AG08395 (cell line): ENCODE results near the gene SERPINA3.
A peak's percentile ranks its signal among the peaks of the same experiment; 100 is the strongest.
"Not testable (repeated sequence)": the region's sequence is repeated elsewhere in the genome, so short reads cannot be mapped to it uniquely, and the experiment has no call there.

Experiments used
- DNase-seq: peaks from one replicate; pipeline ENCODE4 v3.0.0; 2012; ENCODE audit warnings: mixed read lengths, low spot score

Gene SERPINA3

DNA sequence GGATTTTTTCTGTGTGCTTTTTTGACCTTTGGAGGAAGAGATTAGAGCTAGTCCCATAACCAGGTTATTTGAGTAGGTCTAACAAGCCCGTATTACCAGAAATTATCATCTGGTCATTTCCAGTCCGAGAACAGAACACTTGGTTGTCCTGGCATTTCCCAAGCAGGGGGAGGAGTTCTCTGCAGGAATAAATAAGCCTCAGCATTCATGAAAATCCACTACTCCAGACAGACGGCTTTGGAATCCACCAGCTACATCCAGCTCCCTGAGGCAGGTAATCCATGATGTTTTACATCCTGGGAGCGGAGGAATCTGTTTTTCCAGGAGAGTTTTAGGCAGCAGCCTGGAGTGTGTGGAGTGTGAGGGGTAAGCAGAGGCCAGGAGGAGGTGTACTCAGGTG is at the start of gene SERPINA3:
TSS of gene SERPINA3 (plus strand) at position 218 of the 400 bp plus-strand sequence. CDS start 2,051 bp downstream, outside the sequence.
- peak; percentile 9 for DNase-seq

DNA sequence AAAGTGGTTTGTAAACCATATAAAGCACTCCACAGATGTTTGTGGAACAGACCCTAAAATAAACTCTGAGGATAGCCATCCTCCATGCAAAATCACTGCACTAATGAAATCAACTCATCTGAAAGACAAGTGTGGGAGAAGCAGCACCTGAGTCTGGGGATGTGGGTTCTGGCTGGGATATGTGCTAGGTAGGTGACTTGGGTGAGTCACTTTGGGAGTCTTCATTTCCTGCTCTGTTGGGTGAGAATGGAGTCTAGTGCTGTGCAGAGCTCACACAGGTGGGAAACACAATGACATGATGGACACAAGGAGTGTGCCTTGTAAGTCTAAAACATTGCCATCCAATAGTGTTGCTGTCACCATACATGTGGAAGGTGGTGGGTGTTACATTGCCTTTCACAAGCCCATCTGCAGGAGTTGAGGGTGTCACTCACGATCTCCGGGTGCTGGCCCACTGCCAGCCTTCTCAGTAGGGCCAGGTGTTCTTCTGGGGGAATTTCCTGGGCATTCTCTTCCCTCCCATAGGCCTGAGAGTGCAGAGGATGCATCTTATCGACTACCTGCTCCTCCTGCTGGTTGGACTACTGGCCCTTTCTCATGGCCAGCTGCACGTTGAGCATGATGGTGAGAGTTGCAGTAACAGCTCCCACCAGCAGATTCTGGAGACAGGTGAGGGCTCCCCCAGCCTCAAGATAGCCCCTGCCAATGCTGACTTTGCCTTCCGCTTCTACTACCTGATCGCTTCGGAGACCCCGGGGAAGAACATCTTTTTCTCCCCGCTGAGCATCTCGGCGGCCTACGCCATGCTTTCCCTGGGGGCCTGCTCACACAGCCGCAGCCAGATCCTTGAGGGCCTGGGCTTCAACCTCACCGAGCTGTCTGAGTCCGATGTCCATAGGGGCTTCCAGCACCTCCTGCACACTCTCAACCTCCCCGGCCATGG is 49.0 kb upstream of the SERPINA3 start:
- DNase-seq = no peak

DNA sequence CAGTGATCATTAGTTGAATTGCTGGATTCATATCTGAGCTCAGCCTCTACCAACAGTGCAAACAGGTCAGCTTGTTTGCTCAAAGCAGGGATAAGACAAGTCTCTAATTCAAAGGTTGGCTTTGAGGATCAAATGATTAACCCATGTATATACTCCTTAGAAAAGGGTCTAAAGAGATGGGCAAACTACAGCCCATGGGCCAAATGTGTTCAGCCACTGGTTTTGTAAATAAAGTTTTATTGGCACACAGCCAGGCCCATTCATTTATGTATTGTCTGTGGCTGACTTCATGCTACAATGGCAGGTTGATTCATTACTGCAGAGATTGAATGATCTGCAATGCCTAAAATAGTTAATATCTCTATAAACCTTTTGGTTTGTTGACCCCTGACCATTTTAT is 47.8 kb upstream of the SERPINA3 start:
- no peak for DNase-seq

DNA sequence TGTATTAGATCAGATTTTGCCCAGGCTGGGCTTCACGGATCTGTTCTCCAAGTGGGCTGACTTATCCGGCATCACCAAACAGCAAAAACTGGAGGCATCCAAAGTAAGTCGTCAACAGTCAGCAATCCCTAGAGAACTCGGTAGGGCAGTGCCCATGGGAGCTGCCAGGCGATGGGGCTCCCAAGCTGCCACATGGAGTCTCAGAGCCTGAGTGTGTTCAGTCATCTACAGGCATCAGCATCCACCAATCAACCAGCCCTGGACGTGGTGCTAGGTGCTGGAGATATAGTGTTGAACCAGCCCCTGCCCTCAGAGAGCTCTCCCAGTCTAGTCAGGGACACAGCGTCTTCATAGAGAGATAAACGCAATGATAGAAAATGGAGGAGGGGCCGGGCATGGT is 44.0 kb upstream of the SERPINA3 start:
- no peak for DNase-seq

DNA sequence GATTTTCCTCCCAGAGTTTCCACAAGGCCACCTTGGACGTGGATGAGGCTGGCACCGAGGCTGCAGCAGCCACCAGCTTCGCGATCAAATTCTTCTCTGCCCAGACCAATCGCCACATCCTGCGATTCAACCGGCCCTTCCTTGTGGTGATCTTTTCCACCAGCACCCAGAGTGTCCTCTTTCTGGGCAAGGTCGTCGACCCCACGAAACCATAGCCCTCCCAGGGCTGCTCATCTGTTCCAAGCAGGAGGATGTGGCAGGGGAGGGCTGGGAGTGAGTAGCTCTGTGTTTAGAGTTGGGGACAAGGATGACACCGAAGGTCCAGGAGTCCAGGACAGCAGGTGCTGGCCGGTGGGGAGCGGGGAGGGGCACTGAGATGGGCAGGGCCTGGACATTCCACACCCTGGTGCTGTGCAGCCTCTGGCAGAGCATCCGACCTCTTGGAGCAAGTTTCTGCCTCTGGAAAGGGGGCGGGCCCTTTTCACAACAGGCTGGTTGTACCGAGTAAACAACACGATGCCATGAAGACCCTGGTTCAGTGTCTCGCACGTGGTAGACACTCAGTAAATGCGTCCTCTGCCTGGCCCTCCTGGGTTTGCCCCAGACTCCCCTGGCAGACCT is 42.7 kb upstream of the SERPINA3 start:
- DNase-seq = no peak

DNA sequence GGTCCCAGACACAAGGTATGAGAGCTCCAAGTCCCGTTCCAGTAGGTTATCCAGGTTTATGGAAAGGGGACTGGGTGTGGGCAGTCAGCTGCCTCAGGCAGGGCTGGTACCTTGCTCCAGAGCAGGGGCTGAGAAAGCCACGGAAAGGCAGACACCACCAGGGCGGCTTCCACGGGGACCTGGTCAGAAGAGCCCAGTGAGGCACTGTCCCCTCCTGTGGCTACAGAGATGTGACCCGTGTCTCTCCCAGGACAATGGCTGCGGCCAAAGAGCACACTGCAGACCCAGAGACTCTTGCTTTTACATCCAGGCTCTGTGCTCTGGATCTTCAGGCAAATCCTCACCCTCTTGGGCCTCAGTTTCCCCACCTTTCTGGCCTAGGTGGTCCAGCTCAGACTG is 42.2 kb upstream of the SERPINA3 start:
- no peak for DNase-seq

DNA sequence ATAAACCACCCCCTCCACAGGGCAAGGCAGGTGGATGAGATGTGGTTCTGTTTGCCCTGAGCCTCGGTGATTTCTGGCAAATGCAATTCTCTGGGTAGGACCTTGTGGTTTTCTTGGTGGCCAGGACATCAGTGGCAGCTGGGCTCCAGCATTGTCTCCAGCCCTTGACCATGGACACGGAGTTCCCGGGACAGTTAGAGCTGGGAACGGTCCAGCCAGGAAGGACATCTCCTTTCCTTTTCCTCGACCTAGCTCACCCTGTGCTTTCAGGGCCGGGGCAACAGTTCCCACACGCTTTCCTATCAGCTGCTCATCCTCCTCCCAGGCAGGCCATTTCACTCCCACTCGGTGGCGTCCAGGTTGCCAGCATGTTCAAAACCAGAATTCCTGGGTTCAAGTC is 41.8 kb upstream of the SERPINA3 start:
- no peak for DNase-seq

DNA sequence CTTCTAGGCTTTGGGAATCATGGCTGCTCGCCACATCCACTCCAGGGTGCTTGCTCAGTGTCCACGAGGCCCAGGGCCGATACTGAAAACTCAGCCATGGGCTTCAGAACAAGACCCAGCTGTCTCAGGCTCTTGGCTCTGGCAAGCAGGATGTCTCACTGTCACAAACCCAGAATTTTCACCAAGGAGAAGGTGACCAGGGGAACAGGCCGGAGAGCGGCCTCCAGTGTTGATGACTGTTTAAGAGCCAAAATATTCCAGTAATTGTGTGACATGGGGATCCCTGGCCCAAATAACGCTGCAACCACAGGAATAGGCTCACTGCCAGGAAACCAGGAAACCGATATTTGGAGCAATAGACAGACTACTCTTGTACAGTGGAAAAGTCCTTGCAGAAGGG is 40.8 kb upstream of the SERPINA3 start:
- no peak for DNase-seq

DNA sequence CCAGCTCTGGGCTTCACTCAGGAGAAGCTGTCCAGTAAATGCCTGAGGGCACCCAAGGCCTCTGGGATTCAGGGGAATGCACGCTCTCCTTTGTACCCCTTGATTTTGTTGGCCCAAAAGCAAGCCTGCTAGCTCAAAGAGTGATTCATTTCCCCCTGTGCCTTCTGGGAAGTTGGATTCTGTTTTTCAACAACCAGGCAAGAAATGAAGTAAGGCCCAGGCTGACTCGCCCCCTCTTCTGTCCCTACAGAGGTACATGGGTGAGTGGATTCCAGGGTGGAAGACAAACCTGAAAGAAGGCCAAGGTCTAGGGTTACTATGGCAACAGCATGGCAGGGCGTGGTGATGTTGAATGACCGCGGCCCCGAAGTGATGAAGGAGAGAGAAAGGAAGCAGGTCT is 40.2 kb upstream of the SERPINA3 start:
- DNase-seq = peak; percentile 31

DNA sequence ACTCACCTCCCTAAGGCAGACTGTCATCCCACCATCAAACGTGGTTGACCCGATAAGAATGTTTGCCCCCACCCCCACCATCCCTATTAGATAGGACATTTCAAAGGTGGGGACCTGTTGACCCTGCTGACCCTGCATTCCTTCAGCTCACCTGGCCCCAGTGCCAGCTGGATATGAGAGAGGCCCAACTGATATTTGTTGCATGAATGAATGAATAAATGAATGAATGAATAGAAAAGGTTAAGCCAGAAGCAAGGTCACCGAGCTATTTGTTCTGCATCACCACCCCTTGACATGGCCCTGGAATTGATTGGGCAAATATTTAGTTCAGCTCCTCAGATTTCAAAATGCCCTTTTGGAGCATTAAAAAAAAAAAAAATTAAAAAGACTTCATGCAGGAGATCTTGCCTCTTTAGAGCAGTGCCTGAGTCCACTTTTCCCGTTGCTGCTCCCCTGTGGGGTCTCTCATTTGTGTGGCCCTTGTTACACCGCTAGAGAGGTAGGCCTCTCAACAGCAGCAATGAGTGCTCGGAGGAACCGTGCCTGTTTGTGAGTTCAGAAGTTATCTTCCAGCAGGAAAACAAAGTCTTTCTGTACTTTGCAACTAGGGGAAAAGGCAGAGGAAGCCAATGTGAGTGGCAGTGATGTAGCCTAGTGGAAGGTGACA is 39.4 kb upstream of the SERPINA3 start:
- DNase-seq = no peak

DNA sequence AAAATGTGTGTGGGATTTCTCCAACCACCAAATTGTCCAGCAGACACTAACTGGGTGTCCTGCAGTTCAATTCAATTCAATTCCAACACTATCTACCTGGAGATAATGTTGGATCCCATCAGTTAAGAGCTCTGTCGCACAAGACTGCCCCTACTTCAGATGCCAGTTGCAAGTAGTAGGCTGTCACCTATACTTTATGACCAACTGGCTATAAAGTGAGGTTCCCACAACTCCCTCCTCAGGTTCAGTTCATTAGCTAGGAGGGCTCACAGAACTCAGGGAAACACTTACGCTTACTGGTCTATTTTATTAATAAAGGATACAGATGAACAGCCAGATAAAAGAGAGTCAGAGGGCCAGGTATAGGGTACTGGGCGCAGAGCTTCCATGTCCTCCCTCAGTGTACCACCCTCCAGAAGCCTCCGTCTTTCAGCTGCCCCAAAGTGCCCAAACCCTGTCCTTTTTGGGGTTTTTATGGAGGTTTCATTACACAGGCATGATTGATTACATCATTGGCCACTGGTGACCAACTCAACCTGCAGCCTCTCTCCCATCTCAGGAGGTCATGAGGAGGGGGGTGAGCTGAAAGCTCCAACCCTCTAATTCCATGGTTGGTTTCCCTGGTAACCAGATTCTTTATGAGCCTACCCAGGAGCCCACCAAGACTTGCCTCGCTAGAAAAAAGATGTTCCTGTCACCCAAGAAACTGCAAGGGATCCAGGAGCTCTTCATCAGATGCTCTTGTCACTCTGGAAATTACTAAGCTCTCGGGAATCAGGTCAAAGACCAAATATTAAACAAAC is 38.5 kb upstream of the SERPINA3 start:
- no peak for DNase-seq

DNA sequence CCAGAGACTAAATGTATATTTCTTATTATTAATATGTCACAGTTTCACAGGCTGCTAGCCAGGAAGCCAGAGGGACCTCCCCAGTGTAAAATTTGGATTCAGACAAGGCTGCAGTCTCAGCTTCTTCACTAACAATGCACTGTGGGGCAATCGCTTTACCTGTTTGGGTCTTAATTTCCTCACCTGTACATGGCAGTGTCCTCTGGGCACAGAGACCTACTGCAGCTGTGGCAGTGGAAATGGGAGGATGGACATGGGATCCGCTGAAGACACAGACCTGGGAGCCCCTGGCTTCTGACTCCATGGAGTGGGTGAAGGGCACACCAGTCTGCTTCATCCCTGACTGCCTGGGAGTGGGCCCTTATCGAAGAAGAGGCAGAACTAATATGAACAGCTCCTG is 37.9 kb upstream of the SERPINA3 start:
- no peak for DNase-seq

DNA sequence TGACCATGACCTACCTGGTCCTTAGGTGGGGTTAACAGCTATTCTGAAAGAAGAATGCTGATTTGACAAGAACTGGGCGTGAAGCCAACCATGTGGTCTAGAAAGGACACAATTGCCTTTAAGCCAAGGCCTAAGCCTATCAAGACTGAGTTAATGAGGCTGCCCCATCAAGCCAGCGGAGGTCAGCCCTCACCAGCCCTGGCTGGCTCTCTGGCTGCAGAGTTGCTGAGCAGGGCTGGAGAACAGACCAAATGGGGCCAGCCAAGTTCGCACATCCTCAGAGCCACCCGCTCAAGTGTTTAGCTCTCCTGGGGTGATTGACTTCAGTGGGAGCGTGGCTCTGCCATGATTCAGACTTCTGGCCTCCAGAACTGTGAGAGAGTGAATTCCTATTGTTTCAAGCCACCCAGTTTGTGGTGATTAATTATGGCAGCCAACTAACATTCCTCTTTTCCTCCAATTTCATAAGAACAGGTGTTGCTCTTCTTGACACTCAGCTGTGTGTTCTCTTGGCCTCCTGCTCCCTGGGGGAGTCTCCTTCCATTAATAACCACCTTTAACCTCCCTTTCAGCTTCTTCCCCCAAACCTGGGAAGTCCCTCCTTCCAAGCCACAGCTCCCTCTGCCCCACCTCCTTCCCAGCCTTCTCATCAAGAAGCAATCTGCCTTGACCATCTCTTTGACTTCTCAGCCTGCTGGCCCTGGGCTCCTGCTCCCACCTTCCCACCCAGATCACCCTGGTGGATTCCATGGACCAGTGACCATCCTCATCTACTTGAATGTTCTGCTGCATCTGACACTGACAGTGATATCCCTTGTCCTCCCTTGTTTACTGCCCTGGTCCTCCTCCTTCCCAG is 36.2 kb upstream of the SERPINA3 start:
- DNase-seq = peak; percentile 18

DNA sequence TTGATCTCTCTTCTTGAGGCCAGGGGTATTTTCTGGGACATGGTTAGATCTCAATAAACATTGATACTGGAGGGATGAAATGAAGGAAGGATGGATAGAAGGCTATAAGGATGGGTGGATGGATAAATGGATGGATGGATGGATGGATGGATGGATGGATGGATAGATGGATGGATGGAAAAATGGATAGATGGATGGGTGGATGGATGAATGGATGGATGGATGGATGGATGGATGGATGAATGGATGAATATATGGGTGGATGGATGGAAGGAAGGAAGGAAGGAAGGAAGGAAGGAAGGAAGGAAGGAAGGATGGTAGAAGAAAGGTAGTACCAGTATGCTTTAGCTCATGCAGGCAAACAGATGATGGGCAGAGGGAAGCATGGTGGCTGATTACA is 34.7 kb upstream of the SERPINA3 start:
- not testable (repeated sequence) for DNase-seq

DNA sequence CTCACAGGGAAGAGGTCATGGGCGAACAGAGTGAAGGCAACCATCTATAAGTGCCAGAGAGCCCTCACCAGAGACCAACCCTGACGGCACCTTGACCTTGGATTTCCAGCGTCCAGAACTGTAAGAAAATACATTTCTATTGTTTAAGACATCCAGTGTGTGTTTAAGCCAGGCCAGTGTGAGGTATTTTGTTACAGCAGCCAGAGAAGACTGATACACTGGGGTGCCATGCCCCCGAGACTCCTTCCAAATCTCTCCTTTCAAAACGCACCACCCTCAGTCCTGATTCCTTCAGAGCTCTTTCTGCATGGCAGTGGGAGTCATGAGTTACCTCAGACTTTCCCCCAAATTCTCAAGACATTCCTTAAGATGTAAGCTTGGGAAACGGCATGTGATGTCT is 33.5 kb upstream of the SERPINA3 start:
- no peak for DNase-seq

DNA sequence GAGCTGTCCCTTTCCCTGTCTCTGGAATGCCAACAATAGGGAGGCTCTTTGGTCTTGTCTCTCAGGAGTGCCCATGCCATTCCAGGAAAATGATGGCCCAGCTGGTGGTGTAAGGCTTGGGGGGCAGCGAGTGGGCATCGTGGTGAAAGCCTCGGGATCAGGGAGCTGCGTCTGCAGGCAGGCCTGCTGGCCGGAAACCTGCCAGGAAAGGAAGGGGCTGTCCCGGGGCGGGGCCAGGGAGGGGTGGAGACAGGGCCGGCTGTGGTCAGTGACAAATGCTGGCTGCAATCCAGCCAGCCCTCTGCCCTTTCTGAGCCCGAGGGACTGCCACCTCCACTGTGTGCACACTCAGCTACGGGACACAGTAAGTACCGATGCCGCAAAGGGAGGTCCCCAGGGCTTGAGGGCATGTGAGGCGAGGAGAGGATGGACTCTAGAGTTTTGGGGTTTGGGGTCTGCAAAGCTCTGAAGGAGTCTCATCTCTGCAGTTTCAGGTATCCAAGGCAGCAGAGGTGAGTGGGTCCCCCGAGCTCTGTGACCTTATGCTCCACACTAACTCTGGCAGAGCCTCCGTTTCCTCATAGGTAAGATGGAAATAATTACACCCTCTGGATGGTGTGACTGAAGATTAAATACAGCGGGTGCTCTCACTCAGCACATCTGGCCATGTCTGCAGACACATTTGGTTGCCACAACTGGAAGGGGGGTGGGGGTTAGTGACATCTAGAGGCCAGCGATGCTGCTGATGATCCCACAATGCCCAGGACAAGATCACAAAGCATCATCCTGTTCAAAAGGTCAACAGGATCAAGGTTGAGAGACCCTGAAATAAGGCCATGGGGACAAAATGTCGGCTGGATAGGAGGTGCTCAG is 30.8 kb upstream of the SERPINA3 start, which contains the start of gene SERPINA5:
TSS of gene SERPINA5 (plus strand) at position 300 of the 873 bp plus-strand sequence. CDS start 5,937 bp downstream, outside the sequence.
- peak; percentile 53 for DNase-seq

DNA sequence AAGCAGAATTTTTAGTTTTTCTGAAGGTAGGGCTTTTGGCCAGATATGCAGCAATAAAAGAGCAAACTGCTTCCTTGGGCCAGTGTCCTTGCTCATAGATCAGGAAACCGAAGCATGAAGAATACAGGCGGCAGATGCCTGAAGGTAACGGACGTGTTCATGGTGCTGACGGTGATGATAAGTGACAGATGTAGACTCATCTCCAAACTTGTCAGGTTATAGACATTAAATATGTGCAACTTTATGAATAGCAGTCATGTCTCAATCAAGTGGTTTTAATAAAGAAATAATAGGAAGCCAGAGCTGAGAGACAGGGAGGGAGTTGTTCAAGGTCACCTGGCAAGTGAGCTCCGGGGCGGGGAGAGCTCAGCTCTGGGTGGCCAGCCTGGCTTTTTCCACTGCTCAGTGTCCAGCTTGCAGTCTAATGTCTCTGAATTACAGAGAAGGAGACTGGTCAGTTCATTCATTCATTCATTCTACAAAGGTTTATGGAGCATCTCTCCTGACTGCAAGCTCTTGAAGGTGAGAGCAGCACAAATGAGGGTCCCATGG is 29.9 kb upstream of the SERPINA3 start:
- DNase-seq = no peak

DNA sequence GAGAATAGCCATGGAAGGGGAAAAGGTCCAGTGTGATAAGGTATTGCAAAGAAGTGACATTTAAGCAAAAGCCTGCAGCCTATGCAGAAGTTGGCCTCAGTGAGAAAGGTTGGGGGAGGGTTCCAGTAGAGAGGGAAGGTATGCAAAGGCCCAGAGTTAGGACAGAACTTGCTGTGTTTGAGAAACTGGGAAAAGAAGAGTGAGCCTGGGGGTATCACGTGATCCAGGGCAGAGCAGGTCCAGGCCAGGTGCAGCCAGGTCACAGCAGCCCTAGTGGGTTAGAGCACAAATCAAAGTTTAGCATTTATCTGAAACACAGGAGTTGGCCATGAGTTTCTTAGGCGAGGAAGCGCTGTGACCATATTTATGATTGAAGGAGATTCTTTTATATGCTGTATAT is 29.3 kb upstream of the SERPINA3 start:
- DNase-seq = no peak

DNA sequence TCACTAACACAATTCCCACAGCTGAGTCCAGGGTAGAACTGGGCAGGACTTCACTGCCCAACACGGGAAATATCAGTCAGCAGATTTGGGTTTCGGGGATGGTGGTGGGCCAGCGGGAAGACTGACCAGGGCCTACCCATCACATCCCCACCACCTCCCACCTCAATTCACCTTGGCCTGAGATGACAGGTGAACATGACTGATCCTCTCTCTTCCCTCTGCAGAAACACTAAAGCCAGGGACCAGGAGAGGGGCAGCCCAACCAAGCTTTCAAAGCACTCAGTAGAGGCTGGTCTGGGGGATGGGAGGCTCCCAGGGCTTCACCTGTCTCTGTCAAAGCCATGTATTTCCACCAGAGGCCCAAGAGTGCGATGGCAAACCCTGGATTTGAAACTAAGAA is 28.6 kb upstream of the SERPINA3 start:
- no peak for DNase-seq
